Upper lobe of left lung (tissue), 4 donors: ENCODE results near the gene ZNF385B.

ENCODE experiments used
- CTCF ChIP-seq, 6 experiments: fragments of 450-650 bp in 4 of 6; fragments of 200-600 bp in 2 of 6; sonication (generic) in 2 of 6; IDR thresholded peaks; one replicate each; pipeline ENCODE4 v1.5.1; 2016 to 2019; ENCODE audit warnings: antibody characterized with exemption in 6 of 6
- POLR2AphosphoS5 ChIP-seq, 2 donors: sonication (generic); formaldehyde crosslinking; IDR thresholded peaks; one replicate each; pipeline ENCODE4 v1.5.1; 2017; ENCODE audit warnings: antibody characterized with exemption in 2 of 2

- TF ChIP-seq CTCF (IDR thresholded peaks at IDR 0.05) (no peak), POLR2AphosphoS5 (IDR thresholded peaks at IDR 0.05) (no peak)
These were observed 281.6 kb downstream of the ZNF385B start for GRCh38 chr2:179579800-179580199.
